Thoracic aorta (tissue), 2 donors: ENCODE results near the gene FAM124B. TPM values are rescaled to one million over a fixed set of nuclear protein-coding genes. Genes with fewer than 3 reads are reported as not detected.

ENCODE experiments used
- ATAC-seq: fragments of 150-250 bp; one replicate; pipeline ENCODE4 v1.8.0; 2017; ENCODE audit warnings: low read depth; ENCODE audit not compliant: insufficient number of reproducible peaks, low FRiP score
- DNase-seq: peaks from one replicate; pipeline ENCODE4 v3.0.0-alpha.2; 2020; ENCODE audit warnings: low spot score
- H3K27ac ChIP-seq, 2 donors: fragments of 200-600 bp; sonication (generic); 1 replicate in 1 of 2; 2 replicates in 1 of 2; pipeline ENCODE4 v1.5.1; 2016; ENCODE audit warnings: mild to moderate bottlenecking in 2 of 2, moderate library complexity in 2 of 2
- H3K27me3 ChIP-seq: fragments of 200-600 bp; sonication (generic); replicated peaks from 2 replicates; pipeline ENCODE4 v1.6.0; 2016; ENCODE audit warnings: mild to moderate bottlenecking; ENCODE audit not compliant: insufficient read depth
- H3K36me3 ChIP-seq: fragments of 200-600 bp; sonication (generic); one replicate; pipeline ENCODE4 v1.5.1; 2016
- H3K4me1 ChIP-seq, 2 donors: fragments of 200-600 bp; sonication (generic); 1 replicate in 1 of 2; 2 replicates in 1 of 2; pipeline versions ENCODE4 v1.5.1 to v1.6.0; 2016; ENCODE audit warnings: low read depth in 2 of 2, mild to moderate bottlenecking in 1 of 2; ENCODE audit not compliant: control insufficient read depth in 1 of 2
- H3K4me3 ChIP-seq: fragments of 200-600 bp; sonication (generic); 2 replicates; pipeline ENCODE4 v1.5.1; 2016; ENCODE audit warnings: mild to moderate bottlenecking
- H3K9me3 ChIP-seq: fragments of 200-600 bp; sonication (generic); 2 replicates; pipeline ENCODE4 v1.5.1; 2016
- CTCF ChIP-seq: fragments of 200-600 bp; sonication (generic); IDR thresholded peaks from one replicate; pipeline ENCODE4 v1.5.1; 2019; ENCODE audit warnings: antibody characterized with exemption
- total RNA-seq, 2 donors: library from RNA; depleted of rRNA; stranded (reverse); fragments of >200 nt; gene quantifications; one replicate each; pipeline versions ENCODE4 v1.1.0 to v1.2.3, GENCODE V29; 2016

Gene FAM124B
- total RNA-seq, 2 donors from 2014 or later, result 1.1 to 4.0 TPM

- H3K4me3 ChIP-seq, result no peak overlapping the region
- no peak overlapping the region for H3K27ac ChIP-seq
- H3K4me1 ChIP-seq, result peaks cover 21 to 33% of the 10 kb centered on the region in 2 donors
- H3K9me3 ChIP-seq, result no peaks in the 10 kb centered on the region
- TF ChIP-seq CTCF, result no peak
- H3K36me3 ChIP-seq, result no peaks in the 10 kb centered on the region
- DNase-seq (no peak), ATAC-seq (no peak)
- H3K27me3 ChIP-seq, result no peaks in the 10 kb centered on the region
Observed at GRCh38 chr2:224381521-224382279, 20.2 kb downstream of the FAM124B start.

GRCh38 chr2:224379986-224380385 lies 21.9 kb downstream of the FAM124B start:
- no peaks in the 10 kb centered on the region for H3K9me3 ChIP-seq
- ATAC-seq (no peak), DNase-seq (no peak)
- no peaks in the 10 kb centered on the region for H3K36me3 ChIP-seq
- TF ChIP-seq CTCF, result no peak
- H3K4me1 ChIP-seq, result peaks cover 21 to 33% of the 10 kb centered on the region in 2 donors
- no peak overlapping the region for H3K4me3 ChIP-seq
- peak overlapping the region in 1 of 2 donors; percentile 23 for H3K27ac ChIP-seq
- H3K27me3 ChIP-seq, result no peaks in the 10 kb centered on the region

- ATAC-seq (no peak), DNase-seq (no peak)
- no peak overlapping the region for H3K4me3 ChIP-seq
- peaks cover 21 to 33% of the 10 kb centered on the region in 2 donors for H3K4me1 ChIP-seq
- H3K27me3 ChIP-seq, result no peaks in the 10 kb centered on the region
- no peaks in the 10 kb centered on the region for H3K36me3 ChIP-seq
- no peaks in the 10 kb centered on the region for H3K9me3 ChIP-seq
- no peak overlapping the region for H3K27ac ChIP-seq
- no peak for TF ChIP-seq CTCF
Observed at GRCh38 chr2:224379172-224379571, 22.7 kb downstream of the FAM124B start.

- H3K27me3 ChIP-seq, result no peaks in the 10 kb centered on the region
- no peak for TF ChIP-seq CTCF
- no peak overlapping the region for H3K4me3 ChIP-seq
- H3K27ac ChIP-seq, result no peak overlapping the region
- DNase-seq (no peak), ATAC-seq (no peak)
- peaks cover 21 to 33% of the 10 kb centered on the region in 2 donors for H3K4me1 ChIP-seq
- no peaks in the 10 kb centered on the region for H3K36me3 ChIP-seq
- H3K9me3 ChIP-seq, result no peaks in the 10 kb centered on the region
Observed at GRCh38 chr2:224378701-224379097, 23.2 kb downstream of the FAM124B start.

- no peaks in the 10 kb centered on the region for H3K36me3 ChIP-seq
- DNase-seq, result no peak
- TF ChIP-seq CTCF, result no peak
- no peaks in the 10 kb centered on the region for H3K9me3 ChIP-seq
- no peak overlapping the region for H3K4me3 ChIP-seq
- ATAC-seq, result no peak
- H3K4me1 ChIP-seq, result peaks cover 21 to 33% of the 10 kb centered on the region in 2 donors
- no peaks in the 10 kb centered on the region for H3K27me3 ChIP-seq
- H3K27ac ChIP-seq, result no peak overlapping the region
Observed at GRCh38 chr2:224377751-224378700, 23.9 kb downstream of the FAM124B start.
